HepG2 (cell line): ENCODE measurements around the gene SLC35D2. TPM values are rescaled to one million over a fixed set of nuclear protein-coding genes. Genes with fewer than 3 reads are reported as not detected.

Source experiments
- FOXO1 ChIP-seq: sonication (generic); formaldehyde crosslinking; IDR thresholded peaks from 2 replicates; pipeline ENCODE4 v1.4.0; 2020; ENCODE audit warnings: missing genetic modification reagents
- HNRNPLL ChIP-seq: fragments of 200-400 bp; formaldehyde crosslinking; IDR thresholded peaks from 2 replicates; pipeline ENCODE4 v1.6.1; 2017; ENCODE audit warnings: mild to moderate bottlenecking, low read depth, low read length; ENCODE audit not compliant: poor library complexity, severe bottlenecking
- KDM1A ChIP-seq: IDR thresholded peaks from 2 replicates; pipeline ENCODE4 v1.6.1; 2016; ENCODE audit warnings: missing compliant biosample characterization
- KMT2B ChIP-seq: IDR thresholded peaks from 2 replicates; pipeline ENCODE4 v1.6.1; 2016; ENCODE audit warnings: missing genetic modification reagents, missing compliant biosample characterization
- MYNN ChIP-seq: sonication (generic); formaldehyde crosslinking; IDR thresholded peaks from 2 replicates; pipeline ENCODE4 v1.4.0; 2020; ENCODE audit warnings: mild to moderate bottlenecking, low read depth, missing genetic modification reagents
- NFYB ChIP-seq: sonication (generic); formaldehyde crosslinking; IDR thresholded peaks from 2 replicates; pipeline ENCODE4 v1.4.0; 2020; ENCODE audit warnings: missing genetic modification reagents
- NR3C1 ChIP-seq: sonication (generic); formaldehyde crosslinking; IDR thresholded peaks from 2 replicates; pipeline ENCODE4 v1.4.0; 2020; ENCODE audit warnings: missing genetic modification reagents
- REPIN1 ChIP-seq: sonication (generic); formaldehyde crosslinking; IDR thresholded peaks from 2 replicates; pipeline ENCODE4 v1.8.0; 2022; ENCODE audit warnings: missing genetic modification reagents, low read depth, mild to moderate bottlenecking, borderline replicate concordance
- SIN3A ChIP-seq: IDR thresholded peaks from 2 replicates; pipeline ENCODE4 v1.6.1; 2011; ENCODE audit warnings: low read depth, mild to moderate bottlenecking, control low read depth, low read length, borderline replicate concordance
- SIN3B ChIP-seq: fragments of 150-350 bp; IDR thresholded peaks from 2 replicates; pipeline ENCODE4 v1.6.1; 2014; ENCODE audit warnings: low read length
- TEAD3 ChIP-seq: optimal IDR thresholded peaks from 2 replicates; pipeline ENCODE3; 2016; ENCODE audit warnings: borderline replicate concordance
- YEATS4 ChIP-seq: sonication (generic); formaldehyde crosslinking; IDR thresholded peaks from 2 replicates; pipeline ENCODE4 v1.4.0; 2020; ENCODE audit warnings: missing genetic modification reagents, borderline replicate concordance
- ZBTB8A ChIP-seq: sonication (generic); formaldehyde crosslinking; IDR thresholded peaks from 2 replicates; pipeline ENCODE4 v1.4.0; 2020; ENCODE audit warnings: mild to moderate bottlenecking, low read depth, missing genetic modification reagents, borderline replicate concordance
- ZFP36L2 ChIP-seq: sonication (generic); formaldehyde crosslinking; IDR thresholded peaks from 2 replicates; pipeline ENCODE4 v1.4.0; 2020; ENCODE audit warnings: missing genetic modification reagents
- ZFP90 ChIP-seq: sonication (generic); formaldehyde crosslinking; IDR thresholded peaks from 2 replicates; pipeline ENCODE4 v1.8.0; 2022; ENCODE audit warnings: missing genetic modification reagents, mild to moderate bottlenecking, inconsistent platforms, borderline replicate concordance
- ZNF20 ChIP-seq: sonication (generic); formaldehyde crosslinking; IDR thresholded peaks from 2 replicates; pipeline ENCODE4 v1.4.0; 2020; ENCODE audit warnings: mild to moderate bottlenecking, moderate library complexity, missing genetic modification reagents
- ZNF224 ChIP-seq: sonication (generic); formaldehyde crosslinking; IDR thresholded peaks from 2 replicates; pipeline ENCODE4 v1.5.0; 2020; ENCODE audit warnings: mild to moderate bottlenecking, missing genetic modification reagents
- ZNF292 ChIP-seq: sonication (generic); formaldehyde crosslinking; IDR thresholded peaks from 2 replicates; pipeline ENCODE4 v1.8.1; 2022; ENCODE audit warnings: mild to moderate bottlenecking, low read depth, missing genetic modification reagents, borderline replicate concordance
- ZNF773 ChIP-seq: sonication (generic); formaldehyde crosslinking; IDR thresholded peaks from 2 replicates; pipeline ENCODE4 v1.4.0; 2020; ENCODE audit warnings: missing genetic modification reagents, borderline replicate concordance
- ZNF780A ChIP-seq: sonication (generic); formaldehyde crosslinking; IDR thresholded peaks from 2 replicates; pipeline ENCODE4 v1.8.0; 2022; ENCODE audit warnings: mild to moderate bottlenecking, missing genetic modification reagents, moderate library complexity
- polyA plus RNA-seq, 8 experiments: library from polyadenylated mRNA; depleted of rRNA in 3 of 8; stranded (reverse) in 7 of 8; unstranded in 1 of 8; fragments of >200 nt; fragmentation: Illumina TruSeq in 4 of 8; extraction: Trizol in 4 of 8; gene quantifications; 2 replicates each; pipeline versions ENCODE4 v1.2.1 to v1.2.3, GENCODE V29; 2011 to 2016; ENCODE audit warnings: low read depth in 4 of 8, missing spikeins in 1 of 8, mixed read lengths in 1 of 8; ENCODE audit not compliant: insufficient read depth in 1 of 8
- total RNA-seq, 5 experiments: library from RNA; depleted of rRNA; stranded (reverse); fragments of >200 nt; fragmentation: Illumina TruSeq; extraction: Trizol; gene quantifications; 2 replicates each; pipeline ENCODE4 v1.2.3, GENCODE V29; 2016; ENCODE audit warnings: low read depth in 1 of 5
- TF ChIP-seq, protein P1 (sequence below): sonication (generic); formaldehyde crosslinking; IDR thresholded peaks from 2 replicates; pipeline ENCODE4 v1.4.0; 2020; ENCODE audit warnings: missing genetic modification reagents, borderline replicate concordance
- TF ChIP-seq, protein P2 (sequence below): sonication (generic); formaldehyde crosslinking; IDR thresholded peaks from 2 replicates; pipeline ENCODE4 v1.4.0; 2020; ENCODE audit warnings: missing genetic modification reagents, borderline replicate concordance
- TF ChIP-seq, protein P3 (sequence below): sonication (generic); formaldehyde crosslinking; IDR thresholded peaks from 2 replicates; pipeline ENCODE4 v1.8.0; 2023; ENCODE audit warnings: mild to moderate bottlenecking, missing genetic modification reagents
- TF ChIP-seq, protein P4 (sequence below): sonication (generic); formaldehyde crosslinking; IDR thresholded peaks from 2 replicates; pipeline ENCODE4 v1.4.0; 2020; ENCODE audit warnings: missing genetic modification reagents

SLC35D2 gene
- total and polyA plus RNA-seq, 2 of the 13 experiments (the other 11 are each of a cell fraction or from before 2014, with no cell fraction given), result 96.2 to 103 TPM

DNA sequence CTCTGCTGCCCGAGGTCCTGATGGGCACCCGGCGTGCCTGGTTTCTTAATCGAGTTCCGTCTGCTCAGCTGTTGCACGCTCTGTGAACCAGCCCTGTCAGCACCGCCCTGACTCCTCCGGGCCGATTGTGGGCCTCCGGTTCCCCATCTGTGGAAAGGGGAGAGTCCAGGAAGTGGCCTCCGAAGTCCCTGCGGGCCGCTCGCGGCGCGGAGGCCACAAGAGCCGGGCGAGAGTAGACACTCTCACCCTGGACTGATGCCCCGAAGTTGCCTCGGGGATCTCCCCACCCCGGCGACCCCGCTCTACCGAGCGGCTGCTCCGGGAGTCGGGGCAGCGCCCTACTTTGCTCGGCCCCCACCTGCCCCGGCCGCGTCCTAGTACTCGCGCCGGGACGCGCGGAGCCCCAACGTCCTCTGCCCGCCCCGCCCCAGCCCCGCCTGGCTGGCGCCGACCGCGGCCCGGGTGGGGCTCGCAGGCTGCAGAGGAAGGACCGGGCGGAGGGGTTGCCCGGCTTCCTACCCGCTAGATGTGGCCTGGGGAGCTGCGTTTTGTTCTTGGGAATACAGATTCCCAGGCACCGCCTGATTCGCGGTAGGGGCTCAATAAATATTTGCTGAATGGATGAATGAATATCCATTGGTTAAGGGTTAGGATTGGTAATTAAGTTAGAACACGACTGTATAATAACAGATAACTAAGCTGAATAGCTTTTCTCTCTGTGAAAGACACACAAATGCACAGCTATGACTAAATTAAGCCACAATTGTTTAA is 35.6 kb upstream of the SLC35D2 start (continued):
- TF ChIP-seq NR3C1 (CRISPR knock-in tag) (no peak), NFYB (CRISPR knock-in tag) (no peak), KMT2B (no peak; the same call in 1 of the 2 replicates), ZFP36L2 (CRISPR knock-in tag) (no peak), SIN3B (no peak), MYNN (CRISPR knock-in tag) (no peak), HNRNPLL (peak; percentile 69), FOXO1 (CRISPR knock-in tag) (peak; percentile 22; the same call in 1 of the 2 replicates), TEAD3 (CRISPR knock-in tag) (no peak), ZNF224 (no peak), SIN3A (peak; percentile 31; the same call in 1 of the 2 replicates), ZNF20 (CRISPR knock-in tag) (no peak), ZNF773 (CRISPR knock-in tag) (no peak), ZNF292 (CRISPR knock-in tag) (0 out of 2 replicates have a peak, but pooled peaks have one; percentile 28), ZNF780A (CRISPR knock-in tag) (0 out of 2 replicates have a peak, but pooled peaks have one; percentile 33), KDM1A (CRISPR knock-in tag) (0 out of 2 replicates have a peak, but pooled peaks have one; percentile 43), ZBTB8A (CRISPR knock-in tag) (no peak), REPIN1 (no peak), ZFP90 (CRISPR knock-in tag) (no peak), YEATS4 (CRISPR knock-in tag) (peak; percentile 76; the same call in 1 of the 2 replicates)
- TF ChIP-seq, protein P1, sequence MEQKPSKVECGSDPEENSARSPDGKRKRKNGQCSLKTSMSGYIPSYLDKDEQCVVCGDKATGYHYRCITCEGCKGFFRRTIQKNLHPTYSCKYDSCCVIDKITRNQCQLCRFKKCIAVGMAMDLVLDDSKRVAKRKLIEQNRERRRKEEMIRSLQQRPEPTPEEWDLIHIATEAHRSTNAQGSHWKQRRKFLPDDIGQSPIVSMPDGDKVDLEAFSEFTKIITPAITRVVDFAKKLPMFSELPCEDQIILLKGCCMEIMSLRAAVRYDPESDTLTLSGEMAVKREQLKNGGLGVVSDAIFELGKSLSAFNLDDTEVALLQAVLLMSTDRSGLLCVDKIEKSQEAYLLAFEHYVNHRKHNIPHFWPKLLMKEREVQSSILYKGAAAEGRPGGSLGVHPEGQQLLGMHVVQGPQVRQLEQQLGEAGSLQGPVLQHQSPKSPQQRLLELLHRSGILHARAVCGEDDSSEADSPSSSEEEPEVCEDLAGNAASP, result no peak; the same call in 1 of the 2 replicates
- TF ChIP-seq, protein P2, sequence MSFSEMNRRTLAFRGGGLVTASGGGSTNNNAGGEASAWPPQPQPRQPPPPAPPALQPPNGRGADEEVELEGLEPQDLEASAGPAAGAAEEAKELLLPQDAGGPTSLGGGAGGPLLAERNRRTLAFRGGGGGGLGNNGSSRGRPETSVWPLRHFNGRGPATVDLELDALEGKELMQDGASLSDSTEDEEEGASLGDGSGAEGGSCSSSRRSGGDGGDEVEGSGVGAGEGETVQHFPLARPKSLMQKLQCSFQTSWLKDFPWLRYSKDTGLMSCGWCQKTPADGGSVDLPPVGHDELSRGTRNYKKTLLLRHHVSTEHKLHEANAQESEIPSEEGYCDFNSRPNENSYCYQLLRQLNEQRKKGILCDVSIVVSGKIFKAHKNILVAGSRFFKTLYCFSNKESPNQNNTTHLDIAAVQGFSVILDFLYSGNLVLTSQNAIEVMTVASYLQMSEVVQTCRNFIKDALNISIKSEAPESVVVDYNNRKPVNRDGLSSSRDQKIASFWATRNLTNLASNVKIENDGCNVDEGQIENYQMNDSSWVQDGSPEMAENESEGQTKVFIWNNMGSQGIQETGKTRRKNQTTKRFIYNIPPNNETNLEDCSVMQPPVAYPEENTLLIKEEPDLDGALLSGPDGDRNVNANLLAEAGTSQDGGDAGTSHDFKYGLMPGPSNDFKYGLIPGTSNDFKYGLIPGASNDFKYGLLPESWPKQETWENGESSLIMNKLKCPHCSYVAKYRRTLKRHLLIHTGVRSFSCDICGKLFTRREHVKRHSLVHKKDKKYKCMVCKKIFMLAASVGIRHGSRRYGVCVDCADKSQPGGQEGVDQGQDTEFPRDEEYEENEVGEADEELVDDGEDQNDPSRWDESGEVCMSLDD (CRISPR knock-in tag), result no peak
- TF ChIP-seq, protein P3, sequence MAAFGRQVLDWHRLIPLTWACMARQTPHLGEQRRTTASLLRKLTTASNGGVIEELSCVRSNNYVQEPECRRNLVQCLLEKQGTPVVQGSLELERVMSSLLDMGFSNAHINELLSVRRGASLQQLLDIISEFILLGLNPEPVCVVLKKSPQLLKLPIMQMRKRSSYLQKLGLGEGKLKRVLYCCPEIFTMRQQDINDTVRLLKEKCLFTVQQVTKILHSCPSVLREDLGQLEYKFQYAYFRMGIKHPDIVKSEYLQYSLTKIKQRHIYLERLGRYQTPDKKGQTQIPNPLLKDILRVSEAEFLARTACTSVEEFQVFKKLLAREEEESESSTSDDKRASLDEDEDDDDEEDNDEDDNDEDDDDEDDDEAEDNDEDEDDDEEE, result no peak
- TF ChIP-seq, protein P4, sequence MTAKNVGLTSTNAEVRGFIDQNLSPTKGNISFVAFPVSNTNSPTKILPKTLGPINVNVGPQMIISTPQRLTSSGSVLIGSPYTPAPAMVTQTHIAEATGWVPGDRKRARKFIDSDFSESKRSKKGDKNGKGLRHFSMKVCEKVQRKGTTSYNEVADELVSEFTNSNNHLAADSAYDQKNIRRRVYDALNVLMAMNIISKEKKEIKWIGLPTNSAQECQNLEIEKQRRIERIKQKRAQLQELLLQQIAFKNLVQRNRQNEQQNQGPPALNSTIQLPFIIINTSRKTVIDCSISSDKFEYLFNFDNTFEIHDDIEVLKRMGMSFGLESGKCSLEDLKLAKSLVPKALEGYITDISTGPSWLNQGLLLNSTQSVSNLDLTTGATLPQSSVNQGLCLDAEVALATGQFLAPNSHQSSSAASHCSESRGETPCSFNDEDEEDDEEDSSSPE (CRISPR knock-in tag), result no peak
